HG02588 (cell line): ENCODE measurements around the gene MAN2A1.
A peak's percentile ranks its signal among the peaks of the same experiment; 100 is the strongest.

Source experiments
- ATAC-seq: cut with Tn5 transposase; IDR thresholded peaks from one replicate; pipeline ENCODE4 v1.9.1; 2021; ENCODE audit warnings: mild to moderate bottlenecking, moderate library complexity; ENCODE audit not compliant: unreplicated experiment

MAN2A1 gene

GRCh38 chr5:109899163-109899535 is 209.4 kb downstream of the MAN2A1 start:
- ATAC-seq, result no peak

- no peak for ATAC-seq
Observed at GRCh38 chr5:109900461-109900860, 210.7 kb downstream of the MAN2A1 start.

GRCh38 chr5:109900911-109901627 is 211.3 kb downstream of the MAN2A1 start:
- ATAC-seq, result no peak

- ATAC-seq, result no peak
Observed at GRCh38 chr5:109901628-109901981, 211.9 kb downstream of the MAN2A1 start.

- ATAC-seq, result no peak
Observed at GRCh38 chr5:109903061-109903460, 213.3 kb downstream of the MAN2A1 start.

GRCh38 chr5:109905906-109906305 is 216.2 kb downstream of the MAN2A1 start:
- no peak for ATAC-seq

GRCh38 chr5:109907189-109907588 is 217.5 kb downstream of the MAN2A1 start:
- no peak for ATAC-seq

GRCh38 chr5:109907731-109908130 is 218.0 kb downstream of the MAN2A1 start:
- no peak for ATAC-seq

- ATAC-seq, result no peak
Observed at GRCh38 chr5:109908366-109908765, 218.6 kb downstream of the MAN2A1 start.

GRCh38 chr5:109910874-109911273 is 221.1 kb downstream of the MAN2A1 start:
- peak; percentile 63 for ATAC-seq

GRCh38 chr5:109911731-109912130 is 222.0 kb downstream of the MAN2A1 start:
- no peak for ATAC-seq

- ATAC-seq, result no peak
Observed at GRCh38 chr5:109914906-109915305, 225.2 kb downstream of the MAN2A1 start.

GRCh38 chr5:109916481-109917153 is 226.9 kb downstream of the MAN2A1 start:
- no peak for ATAC-seq
